ENCODE data around the gene UGT1A10. TPM values are rescaled to one million over a fixed set of nuclear protein-coding genes. Genes with fewer than 3 reads are reported as not detected.

The UGT1A10 gene
- total RNA-seq, 2 experiments from 2014 or later, result not detected

GRCh38 chr2:233821196-233821595, 184.9 kb downstream of the UGT1A10 start:
- H3K27ac Mint-ChIP-seq, result no peak overlapping the region
- H3K27me3 Mint-ChIP-seq, result peaks cover 5% of the 10 kb centered on the region
- H3K4me3 Mint-ChIP-seq, result no peak overlapping the region
- ChIA-PET CTCF (no interaction called here), POLR2A (no interaction called here)
- peaks cover 2% of the 10 kb centered on the region for H3K9me3 Mint-ChIP-seq
- no peaks in the 10 kb centered on the region for H3K4me1 Mint-ChIP-seq (ENCODE audit: low read depth)
- intact Hi-C loops (cut with micrococcal nuclease), result no loop called here
- H3K36me3 Mint-ChIP-seq, result no peaks in the 10 kb centered on the region
- no peak for DNase-seq

- Mint-ChIP-seq H3K4me1 (ENCODE audit: low read depth) (no peaks in the 10 kb centered on the region), H3K27me3 (peaks cover 5% of the 10 kb centered on the region), H3K4me3 (no peak overlapping the region), H3K27ac (no peak overlapping the region), H3K9me3 (peaks cover 3% of the 10 kb centered on the region), H3K36me3 (no peaks in the 10 kb centered on the region)
- ChIA-PET POLR2A (no interaction called here), CTCF (no interaction called here)
- intact Hi-C loops (cut with micrococcal nuclease), result no loop called here
- no peak for DNase-seq
Measured at GRCh38 chr2:233821709-233822100, 185.5 kb downstream of the UGT1A10 start.

- POLR2A ChIA-PET, result no interaction called here
- Mint-ChIP-seq H3K4me1 (ENCODE audit: low read depth) (no peaks in the 10 kb centered on the region), H3K9me3 (peaks cover 3% of the 10 kb centered on the region), H3K27ac (no peak overlapping the region), H3K36me3 (no peaks in the 10 kb centered on the region), H3K4me3 (no peak overlapping the region), H3K27me3 (peaks cover 5% of the 10 kb centered on the region)
- CTCF ChIA-PET, result no interaction called here
- intact Hi-C loops (cut with micrococcal nuclease), result no loop called here
- peak; percentile 4 for DNase-seq
Measured at GRCh38 chr2:233822101-233822771, 186.0 kb downstream of the UGT1A10 start.

Other genes with a start within 250 kb of the UGT1A10 start
- gene USP40, start 69.7 kb upstream of the UGT1A10 start, total RNA-seq, result 10 to 100 TPM; 19.3 to 21.5 TPM
- not detected for gene UGT1A8, start 18.8 kb upstream of the UGT1A10 start, total RNA-seq
- gene UGT1A9, start 35.5 kb downstream of the UGT1A10 start, total RNA-seq, result not detected
- gene UGT1A7, start 45.5 kb downstream of the UGT1A10 start, total RNA-seq, result not detected
- gene UGT1A6, start 56.4 kb downstream of the UGT1A10 start, total RNA-seq, result not detected
- not detected for gene UGT1A5, start 76.5 kb downstream of the UGT1A10 start, total RNA-seq
- gene UGT1A4, start 82.3 kb downstream of the UGT1A10 start, total RNA-seq, result not detected
- not detected for gene UGT1A3, start 92.6 kb downstream of the UGT1A10 start, total RNA-seq
- not detected for gene UGT1A1, start 123.8 kb downstream of the UGT1A10 start, total RNA-seq
- gene MROH2A, start 141.9 kb downstream of the UGT1A10 start, total RNA-seq, result not detected
- gene HJURP, start 218.1 kb downstream of the UGT1A10 start, total RNA-seq, result 100 to 1,000 TPM in 1 of 2 experiments, 10 to 100 TPM in 1; 98.4 to 102 TPM